HG03097 (cell line): ENCODE data around the gene LIMS1.
A peak's percentile ranks its signal among the peaks of the same experiment; 100 is the strongest.
"Not testable (repeated sequence)": the region's sequence is repeated elsewhere in the genome, so short reads cannot be mapped to it uniquely, and the experiment has no call there.

ENCODE experiments used
- ATAC-seq: cut with Tn5 transposase; IDR thresholded peaks from one replicate; pipeline ENCODE4 v1.9.1; 2021; ENCODE audit not compliant: unreplicated experiment, low FRiP score

The LIMS1 gene

DNA sequence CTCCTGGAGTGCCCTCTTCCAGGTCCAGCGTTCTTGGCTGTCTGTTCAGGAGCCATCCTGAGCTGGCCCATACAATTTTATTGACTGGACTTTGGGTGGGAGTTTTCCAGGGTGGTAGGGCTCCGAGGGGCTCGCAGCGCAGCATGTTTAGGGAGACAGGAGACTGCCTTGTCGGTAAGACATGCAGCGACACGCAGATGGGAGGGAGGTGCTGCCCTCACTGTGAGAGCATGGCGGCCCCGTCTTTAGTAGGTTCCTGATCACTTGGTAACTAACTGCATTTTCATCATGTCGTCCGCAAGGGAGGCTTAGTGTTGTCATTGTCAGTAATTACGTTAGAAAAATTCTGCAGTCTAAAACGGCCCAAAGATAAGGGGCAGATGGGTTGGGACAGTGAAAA is 121.0 kb downstream of the LIMS1 start:
- ATAC-seq, result not testable (repeated sequence)

DNA sequence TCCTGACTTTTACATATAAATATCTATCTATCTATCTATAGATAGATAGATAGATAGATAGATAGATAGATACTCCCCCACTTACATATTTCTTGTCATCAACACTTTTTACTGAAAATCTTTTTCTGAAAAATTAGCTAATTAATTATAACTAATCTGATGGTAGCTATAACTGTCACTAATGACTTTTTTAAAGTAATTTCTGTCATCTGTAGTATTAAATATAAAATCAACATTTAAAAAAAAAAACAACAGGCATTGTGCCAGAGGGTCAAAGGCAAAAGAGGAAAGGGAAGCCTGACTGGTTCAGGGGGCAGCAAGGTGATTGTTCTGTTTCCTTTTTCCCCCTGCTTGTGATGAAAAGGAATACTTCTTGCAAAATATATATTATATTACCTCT is 122.0 kb downstream of the LIMS1 start:
- not testable (repeated sequence) for ATAC-seq

DNA sequence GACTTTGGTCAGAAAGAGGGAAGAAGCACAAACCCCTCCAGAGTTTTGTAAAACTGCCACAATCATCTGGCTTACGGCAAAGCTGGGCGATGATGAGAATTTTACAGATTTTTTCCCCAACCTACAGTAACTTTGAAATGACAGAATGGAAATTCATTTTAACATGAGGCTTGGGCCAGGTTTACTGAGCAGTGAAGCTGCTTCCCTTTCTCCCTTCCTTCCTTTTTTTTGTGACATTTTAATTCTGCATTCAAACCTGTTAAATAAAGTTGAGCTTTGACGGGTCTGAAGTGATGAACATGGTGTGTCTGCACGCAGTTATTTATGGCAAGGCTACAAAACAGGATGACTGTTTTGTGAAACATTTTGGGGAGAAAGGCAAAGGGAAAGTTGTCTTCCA is 123.2 kb downstream of the LIMS1 start:
- not testable (repeated sequence) for ATAC-seq

DNA sequence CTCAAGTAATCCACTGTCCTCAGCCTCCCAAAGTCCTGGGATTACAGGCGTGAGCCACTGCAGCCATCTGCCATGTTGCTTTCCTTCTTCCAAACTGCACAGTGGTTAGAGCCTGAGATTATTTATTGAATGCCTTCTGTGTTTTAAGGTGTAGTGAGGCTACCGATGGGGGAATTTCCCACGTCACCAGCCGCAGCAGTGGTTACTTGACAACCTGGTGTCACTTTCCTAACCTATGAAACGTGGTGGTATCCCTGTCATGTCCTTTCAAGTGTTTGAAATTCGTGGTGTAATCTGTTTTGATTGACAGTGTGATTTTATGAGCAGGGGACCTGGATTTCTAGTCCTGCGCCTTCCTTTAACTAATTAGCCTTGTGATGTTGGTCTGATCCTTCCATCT is 124.3 kb downstream of the LIMS1 start:
- ATAC-seq, result not testable (repeated sequence)

DNA sequence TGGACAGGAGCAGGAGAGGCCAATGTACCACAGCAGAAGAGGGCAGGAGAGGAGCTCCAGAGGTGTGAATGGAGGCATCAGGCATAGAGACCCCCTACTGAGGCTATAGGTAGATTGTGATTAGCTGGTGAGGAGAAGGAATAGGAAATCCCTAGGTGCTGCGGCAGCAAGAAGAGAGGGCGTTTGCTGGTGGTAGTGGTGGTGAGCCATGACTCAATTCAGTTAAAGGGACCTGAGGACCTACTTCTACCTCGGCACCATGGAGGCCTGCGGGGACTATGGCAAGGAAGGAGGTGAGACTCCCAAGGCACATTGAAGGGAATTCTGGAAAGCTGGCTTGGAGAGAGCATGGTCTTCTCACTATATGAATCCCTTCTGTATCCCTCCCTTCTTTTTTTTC is 127.2 kb downstream of the LIMS1 start:
- not testable (repeated sequence) for ATAC-seq

DNA sequence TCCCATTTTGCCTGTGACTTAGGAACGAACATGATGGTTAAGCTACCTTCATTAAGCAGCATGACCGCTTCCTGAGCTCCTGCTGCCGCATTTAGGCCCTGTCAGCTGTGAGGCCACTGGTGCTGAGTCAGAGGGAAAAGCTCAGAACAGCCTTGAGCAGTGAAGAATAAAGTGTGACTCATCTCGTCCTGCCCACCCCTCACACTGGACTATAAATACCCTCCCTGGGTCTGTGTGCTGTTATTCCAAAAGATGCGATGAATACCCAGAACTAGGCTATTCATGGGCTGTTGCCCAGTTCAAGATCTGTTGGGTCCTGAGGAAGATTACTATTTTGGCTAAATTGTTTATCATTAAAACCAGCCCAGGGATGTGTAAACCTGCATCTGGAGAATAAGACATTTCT is 127.9 kb downstream of the LIMS1 start:
- peak; percentile 88 for ATAC-seq

DNA sequence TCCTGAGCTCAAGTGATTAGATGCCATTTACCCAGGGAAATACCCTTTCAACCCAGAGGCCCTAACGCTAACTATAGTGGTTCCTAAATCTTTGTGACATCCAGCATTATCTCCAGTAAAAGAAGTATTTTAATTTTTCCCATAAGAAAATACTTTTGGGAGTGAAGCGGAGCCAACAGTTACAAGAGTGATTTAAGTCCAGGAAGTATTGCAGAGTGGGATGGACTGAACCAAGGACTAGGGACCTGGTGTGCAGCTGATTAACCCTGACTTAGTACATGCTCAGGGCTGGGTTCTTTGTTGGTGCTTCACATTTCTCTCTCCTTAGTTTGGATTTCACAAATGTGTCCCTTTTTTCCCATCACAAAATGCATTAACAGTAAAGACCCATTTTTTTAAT is 129.1 kb downstream of the LIMS1 start:
- not testable (repeated sequence) for ATAC-seq

DNA sequence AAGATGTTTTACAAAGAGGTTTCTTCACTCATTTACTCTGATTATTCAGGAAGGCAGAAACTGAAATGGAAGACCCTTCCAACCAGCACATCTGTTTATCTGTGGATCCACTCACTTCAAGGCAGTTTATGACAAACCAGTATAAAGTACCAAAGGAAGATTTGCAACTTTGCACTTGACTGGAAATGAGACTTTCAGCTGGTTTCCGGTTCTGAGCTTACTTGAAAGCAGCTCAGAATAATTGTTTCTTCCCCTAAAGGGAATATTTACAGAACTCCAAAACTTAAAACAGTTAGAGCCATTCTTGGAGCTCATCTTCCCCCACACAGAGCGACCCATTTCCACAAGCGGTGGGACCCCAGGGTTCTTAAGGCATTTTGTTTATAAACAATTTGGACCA is 129.8 kb downstream of the LIMS1 start:
- not testable (repeated sequence) for ATAC-seq

DNA sequence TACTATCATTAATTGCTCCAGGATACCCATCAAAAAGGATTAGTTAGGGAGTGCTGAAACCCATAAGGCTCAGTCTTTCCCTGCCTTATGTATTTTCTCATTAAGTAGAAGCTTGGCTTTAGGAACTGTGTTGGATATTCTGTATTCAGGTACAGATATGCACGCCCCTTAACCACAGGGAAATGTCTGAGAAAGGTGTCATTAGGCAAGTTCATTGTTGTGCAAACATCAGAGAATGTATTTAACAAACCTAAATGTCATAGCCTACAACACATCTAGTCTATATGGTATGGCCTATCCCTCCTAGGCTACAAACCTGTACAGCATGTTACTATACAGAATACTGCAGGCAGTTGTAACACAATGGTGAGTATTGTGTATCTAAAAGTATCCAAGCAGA is 130.7 kb downstream of the LIMS1 start:
- not testable (repeated sequence) for ATAC-seq

DNA sequence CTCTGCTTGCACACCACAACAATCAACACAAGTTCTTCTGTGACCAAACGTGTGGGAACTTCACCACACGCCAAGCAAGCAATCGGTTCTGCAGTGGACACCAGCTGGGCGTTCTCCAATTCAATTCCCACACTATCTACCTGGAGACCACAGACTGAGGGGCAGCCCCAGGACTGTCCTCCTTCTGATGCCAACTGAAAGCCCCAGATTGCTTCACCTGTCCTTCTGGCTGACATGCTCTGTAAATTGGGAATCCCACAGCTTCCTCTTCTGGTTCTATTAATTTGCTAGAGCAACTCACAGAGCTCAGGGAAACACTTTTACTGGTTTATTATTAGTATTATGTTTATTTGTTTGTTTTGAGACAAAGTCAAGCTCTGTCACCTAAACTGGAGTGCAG is 131.7 kb downstream of the LIMS1 start:
- ATAC-seq, result not testable (repeated sequence)

DNA sequence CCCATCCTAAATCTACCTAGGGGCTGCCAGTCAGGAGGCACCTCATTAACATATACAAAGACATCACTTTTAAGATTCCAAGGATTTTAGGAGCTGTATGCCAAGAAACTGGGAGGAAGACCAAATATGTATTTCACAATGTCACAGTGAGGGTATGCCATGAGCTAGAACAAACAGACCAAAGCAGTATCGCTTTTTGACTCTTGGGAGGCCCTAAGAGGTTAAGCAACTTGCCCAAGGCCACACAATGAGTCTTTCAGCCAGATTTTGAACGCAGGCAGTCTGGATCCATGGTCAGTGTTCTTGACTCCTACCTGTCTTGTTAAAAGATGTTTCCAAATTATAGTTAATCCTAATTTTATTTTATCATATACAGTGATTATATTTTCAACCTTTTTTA is 132.9 kb downstream of the LIMS1 start:
- not testable (repeated sequence) for ATAC-seq

DNA sequence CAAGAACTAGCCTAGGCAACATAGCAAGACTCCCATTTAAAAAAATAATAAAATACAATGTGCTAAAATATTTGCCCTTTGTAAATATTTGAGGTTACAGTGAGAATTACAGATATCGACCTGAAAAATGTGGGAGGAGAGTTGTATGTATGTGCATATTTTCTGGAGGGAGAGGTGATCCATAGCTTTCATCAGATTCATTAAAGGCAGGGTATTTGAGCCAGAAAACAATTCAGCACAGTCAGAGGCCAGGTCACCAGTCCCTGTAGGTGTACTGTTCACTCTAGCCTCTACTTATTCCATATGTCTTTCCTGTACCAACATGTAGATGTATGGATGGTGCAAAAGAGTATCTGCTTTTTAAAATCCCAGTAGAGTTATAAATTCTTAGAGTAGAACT is 136.0 kb downstream of the LIMS1 start:
- not testable (repeated sequence) for ATAC-seq

DNA sequence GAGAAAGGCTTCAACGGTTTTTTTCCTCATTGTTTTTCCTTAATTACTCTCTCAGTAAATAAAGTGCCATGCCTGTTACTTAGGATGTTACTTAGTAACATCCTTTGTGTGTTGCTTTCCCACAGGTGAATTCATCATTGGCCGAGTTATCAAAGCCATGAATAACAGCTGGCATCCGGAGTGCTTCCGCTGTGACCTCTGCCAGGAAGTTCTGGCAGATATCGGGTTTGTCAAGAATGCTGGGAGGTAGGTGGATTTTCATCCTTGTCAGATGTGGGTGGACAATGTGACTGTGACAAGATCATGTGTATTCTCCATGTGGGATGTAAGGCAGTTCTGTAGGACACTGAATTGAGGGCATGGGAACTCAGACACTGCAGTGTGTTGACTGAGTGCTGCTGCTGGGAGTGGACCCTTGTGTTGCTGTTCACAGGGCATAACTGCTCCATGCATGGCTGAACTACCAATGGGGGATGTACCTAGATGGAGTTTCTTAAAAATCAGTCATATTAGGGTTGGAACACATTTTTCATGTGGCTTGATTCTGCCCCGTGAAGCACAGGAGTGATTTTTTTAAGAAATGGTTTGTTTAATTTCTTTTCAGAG is 138.0 kb downstream of the LIMS1 start:
- ATAC-seq, result not testable (repeated sequence)

DNA sequence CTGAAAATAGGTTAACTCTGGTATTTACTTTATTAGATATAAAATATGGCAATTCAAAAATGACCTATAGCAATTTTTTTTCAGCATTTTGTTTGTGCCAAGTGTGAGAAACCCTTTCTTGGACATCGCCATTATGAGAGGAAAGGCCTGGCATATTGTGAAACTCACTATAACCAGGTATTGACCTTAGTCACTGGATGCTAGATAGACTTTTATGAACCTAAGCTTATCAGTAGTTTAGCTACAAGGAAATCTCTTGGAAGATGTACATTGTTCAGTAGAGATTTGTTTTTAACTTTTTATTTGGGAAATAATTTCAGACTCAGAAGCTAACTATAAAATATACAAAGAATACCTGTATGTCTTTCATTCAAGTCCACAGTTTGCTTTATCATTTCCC is 142.3 kb downstream of the LIMS1 start:
- not testable (repeated sequence) for ATAC-seq

DNA sequence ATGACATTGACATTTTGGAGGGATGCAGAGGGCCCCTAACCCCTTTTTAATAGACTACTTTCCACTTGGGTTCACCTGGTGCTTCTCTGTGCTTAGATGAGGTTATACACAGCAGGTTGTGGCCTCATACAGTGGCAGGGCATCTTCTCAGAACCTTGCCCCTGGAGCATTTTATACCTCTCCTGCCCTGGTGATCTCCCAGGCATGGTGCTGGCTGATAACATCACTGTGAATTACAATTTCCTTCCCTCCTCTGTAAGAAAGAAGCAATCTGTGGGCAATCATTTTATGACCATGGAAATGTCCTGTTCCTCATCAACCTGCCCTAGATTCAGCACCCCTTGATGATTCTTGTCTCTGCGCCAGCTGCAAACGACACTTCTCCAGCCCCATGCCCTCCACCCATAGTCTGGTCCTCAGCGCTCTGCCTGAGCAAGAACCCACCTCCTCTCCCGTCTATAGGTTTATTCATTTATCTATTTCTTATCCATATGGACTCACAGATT is 143.0 kb downstream of the LIMS1 start:
- not testable (repeated sequence) for ATAC-seq

DNA sequence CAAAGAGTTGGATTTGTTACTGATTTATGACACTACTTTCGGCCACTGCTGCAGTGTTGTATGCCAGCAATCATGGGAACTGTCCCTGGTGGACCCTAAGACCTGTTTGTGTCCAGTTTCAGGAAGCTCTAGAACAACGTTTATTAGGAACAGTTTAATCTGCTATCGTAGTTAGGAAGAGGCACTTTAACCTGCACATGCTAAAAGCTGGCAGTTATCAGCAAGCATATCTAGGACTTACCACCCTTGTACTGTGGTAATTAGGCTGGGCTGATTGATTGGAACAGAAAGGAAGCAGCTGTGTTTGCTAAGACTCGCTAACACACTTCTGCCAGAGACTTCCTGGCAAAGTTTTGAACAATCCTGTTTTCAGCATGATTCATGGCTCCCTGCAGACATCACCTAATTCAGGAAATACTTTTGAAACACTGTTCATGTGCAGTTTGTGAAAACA is 144.0 kb downstream of the LIMS1 start:
- not testable (repeated sequence) for ATAC-seq

DNA sequence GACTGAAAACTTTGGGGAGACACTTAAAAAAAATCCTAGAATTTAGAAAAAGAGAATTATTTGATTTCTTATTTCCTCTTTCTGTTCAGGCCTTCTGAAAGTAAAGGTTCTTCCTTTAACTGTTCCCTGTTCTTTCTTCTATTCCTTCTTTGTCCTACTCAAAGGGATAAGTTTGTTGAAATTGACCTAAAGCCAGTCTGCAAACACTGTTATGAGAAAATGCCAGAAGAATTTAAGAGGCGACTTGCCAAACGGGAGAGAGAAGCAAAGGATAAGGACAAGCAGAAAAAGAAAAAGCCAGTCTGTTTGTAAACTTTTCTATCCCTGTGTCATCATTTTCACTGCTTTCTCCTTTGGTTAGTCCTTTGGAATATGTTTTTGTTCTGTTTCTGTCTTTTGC is 146.5 kb downstream of the LIMS1 start:
- ATAC-seq, result not testable (repeated sequence)

DNA sequence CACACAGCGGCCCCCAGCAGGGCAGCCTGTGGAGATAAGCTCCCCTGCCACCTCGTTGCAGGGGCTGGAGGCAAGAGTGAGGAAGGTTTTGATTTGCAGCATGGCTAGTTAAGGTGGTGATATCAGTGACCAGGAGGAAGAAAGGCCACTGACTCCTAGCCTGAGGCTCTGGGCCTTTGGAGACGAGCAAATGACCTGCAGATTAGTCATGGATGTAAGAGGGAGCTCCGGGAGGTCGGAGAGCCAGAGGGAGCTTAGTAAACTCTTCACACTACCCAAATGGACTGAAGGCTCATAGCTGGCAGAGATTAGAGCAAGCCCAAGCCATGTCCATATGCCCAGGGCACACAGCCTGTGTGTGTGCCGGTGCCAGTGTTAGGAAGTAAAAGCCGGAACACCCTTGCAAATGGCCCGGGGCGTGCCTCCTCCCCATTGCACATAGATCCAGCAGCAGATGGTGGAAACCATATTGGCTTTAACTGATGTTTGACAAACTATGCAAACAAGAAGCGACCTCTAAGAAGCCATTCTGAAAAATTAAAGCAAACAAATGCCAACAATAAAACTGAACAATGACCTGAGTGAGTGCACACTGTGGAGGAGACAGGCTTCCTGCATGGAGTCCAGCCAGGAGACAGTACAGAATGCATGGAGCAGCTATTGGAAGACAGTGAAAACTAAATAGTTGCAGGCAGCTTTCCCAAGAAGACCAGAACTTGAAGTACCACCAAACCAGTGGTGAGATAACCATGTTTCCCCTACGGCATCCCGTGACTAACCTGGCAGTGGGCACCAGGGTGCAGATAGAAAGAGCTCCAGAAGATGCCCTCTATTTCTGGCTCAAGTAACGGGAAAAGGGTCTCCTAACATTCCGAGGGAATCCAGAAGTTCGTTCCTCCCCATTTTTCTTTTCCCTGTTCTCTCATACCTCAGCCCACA is 154.8 kb downstream of the LIMS1 start:
- not testable (repeated sequence) for ATAC-seq

DNA sequence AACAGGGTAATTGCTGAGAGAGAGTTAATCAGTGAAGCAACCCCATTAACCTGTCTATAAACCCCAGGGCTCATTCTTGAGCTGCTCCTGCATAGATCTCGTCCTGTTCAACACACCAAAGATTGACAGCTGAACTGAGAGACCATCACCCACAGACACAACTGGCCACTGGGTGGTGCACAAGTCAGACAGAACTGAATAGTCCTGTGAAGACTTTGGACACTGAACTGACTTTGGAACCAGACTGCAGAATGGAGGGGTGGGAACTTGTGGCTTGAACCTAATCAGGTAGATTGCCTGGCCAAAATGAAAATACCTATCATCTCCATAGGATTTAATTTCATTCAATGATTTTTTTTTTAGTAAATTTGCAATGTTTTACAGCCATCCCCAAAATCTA is 155.7 kb downstream of the LIMS1 start:
- ATAC-seq, result not testable (repeated sequence)

DNA sequence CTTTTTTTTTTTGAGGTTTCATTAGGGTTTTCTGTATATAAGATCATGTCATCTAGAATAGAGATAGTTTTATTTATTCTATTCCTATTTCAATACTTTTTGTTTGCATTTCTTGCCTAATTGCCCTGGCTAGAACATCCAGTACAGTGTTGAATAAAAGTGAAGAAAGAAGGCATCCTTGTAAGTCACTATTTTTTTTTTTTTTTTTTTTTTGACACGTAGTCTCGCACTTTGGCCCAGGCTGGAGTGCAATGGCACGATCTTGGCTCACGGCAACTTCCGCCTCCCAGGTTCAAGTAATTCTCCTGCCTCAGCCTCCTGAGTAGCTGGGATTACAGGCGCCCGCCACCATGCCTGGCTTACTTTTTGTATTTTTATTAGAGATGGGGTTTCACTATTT is 157.2 kb downstream of the LIMS1 start:
- no peak for ATAC-seq

DNA sequence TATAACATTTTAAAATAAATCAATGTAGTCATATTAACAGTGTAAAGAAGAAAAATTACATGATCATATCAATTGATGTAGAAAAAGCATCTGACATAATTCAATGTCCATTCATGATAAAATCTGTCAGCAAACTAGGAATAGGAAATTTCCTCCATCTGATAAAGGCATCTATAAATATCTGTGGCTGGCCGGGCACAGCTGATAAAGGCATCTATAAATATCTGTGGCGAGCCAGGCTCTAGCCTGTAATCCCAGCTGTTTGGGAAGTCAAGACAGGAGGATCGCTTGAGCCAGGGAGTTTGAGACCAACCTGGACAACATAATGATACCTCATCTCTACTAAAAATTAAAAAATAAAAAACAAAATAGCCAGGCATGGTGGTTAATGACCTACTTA is 166.9 kb downstream of the LIMS1 start:
- no peak for ATAC-seq
